HEK293T (cell line): ENCODE measurements around the gene TAF4B.

Source experiments
- CTCF ChIA-PET: fragments of 350-600 bp; formaldehyde crosslinking; extraction: SDS; loops from one replicate; lab custom pipeline; 2021; ENCODE audit warnings: antibody characterized with exemption, inconsistent platforms; lab: Yijun Ruan, JAX
- POLR2A ChIA-PET: fragments of 350-600 bp; formaldehyde crosslinking; extraction: SDS; loops from one replicate; lab custom pipeline; 2020; ENCODE audit warnings: antibody characterized with exemption, inconsistent platforms; lab: Yijun Ruan, JAX
- DNase-seq: peaks from one replicate; pipeline ENCODE4 v3.0.0; 2012; ENCODE audit warnings: mixed read lengths; ENCODE audit errors: extremely low spot score
- ARNT ChIP-seq: fragments of 450-650 bp; IDR thresholded peaks from 2 replicates; pipeline ENCODE4 v1.6.1; 2017; ENCODE audit warnings: mild to moderate bottlenecking
- BHLHE40 ChIP-seq: fragments of 450-650 bp; IDR thresholded peaks from 2 replicates; pipeline ENCODE4 v1.6.1; 2016; ENCODE audit warnings: mild to moderate bottlenecking, moderate library complexity, borderline replicate concordance
- CTBP1 ChIP-seq: fragments of 450-650 bp; IDR thresholded peaks from 2 replicates; pipeline ENCODE4 v1.6.1; 2016; ENCODE audit warnings: borderline replicate concordance
- ELF4 ChIP-seq: fragments of 450-650 bp; IDR thresholded peaks from 2 replicates; pipeline ENCODE4 v1.6.1; 2017; ENCODE audit warnings: antibody characterized with exemption
- FOXA1 ChIP-seq: fragments of 450-650 bp; IDR thresholded peaks from 2 replicates; pipeline ENCODE4 v1.6.1; 2016; ENCODE audit warnings: mild to moderate bottlenecking
- FOXK2 ChIP-seq: fragments of 450-650 bp; IDR thresholded peaks from 2 replicates; pipeline ENCODE4 v1.6.1; 2016; ENCODE audit warnings: mild to moderate bottlenecking
- FOXM1 ChIP-seq: fragments of 450-650 bp; IDR thresholded peaks from 2 replicates; pipeline ENCODE4 v1.6.1; 2017; ENCODE audit warnings: mild to moderate bottlenecking, borderline replicate concordance
- HDGF ChIP-seq: fragments of 450-650 bp; IDR thresholded peaks from 2 replicates; pipeline ENCODE4 v1.6.1; 2017; ENCODE audit warnings: antibody characterized with exemption, borderline replicate concordance
- L3MBTL2 ChIP-seq: fragments of 450-650 bp; conservative IDR thresholded peaks from 2 replicates; pipeline ENCODE4 v1.6.1; 2016; ENCODE audit warnings: mild to moderate bottlenecking
- LEF1 ChIP-seq: fragments of 450-650 bp; IDR thresholded peaks from 2 replicates; pipeline ENCODE4 v1.6.1; 2017; ENCODE audit warnings: mild to moderate bottlenecking, borderline replicate concordance
- NFRKB ChIP-seq: fragments of 450-650 bp; IDR thresholded peaks from 2 replicates; pipeline ENCODE4 v1.6.1; 2016; ENCODE audit warnings: mild to moderate bottlenecking, moderate library complexity
- SP1 ChIP-seq: fragments of 450-650 bp; IDR thresholded peaks from 2 replicates; pipeline ENCODE4 v1.6.1; 2017
- SUZ12 ChIP-seq: fragments of 450-650 bp; IDR thresholded peaks from 2 replicates; pipeline ENCODE4 v1.6.1; 2016; ENCODE audit warnings: mild to moderate bottlenecking
- TARDBP ChIP-seq: fragments of 450-650 bp; IDR thresholded peaks from 2 replicates; pipeline ENCODE4 v1.6.1; 2016
- ZNF384 ChIP-seq: fragments of 450-650 bp; IDR thresholded peaks from 2 replicates; pipeline ENCODE4 v1.6.1; 2016
- TF ChIP-seq, protein P1 (sequence below): fragments of 450-650 bp; IDR thresholded peaks from 2 replicates; pipeline ENCODE4 v1.6.1; 2016

TAF4B gene

DNA sequence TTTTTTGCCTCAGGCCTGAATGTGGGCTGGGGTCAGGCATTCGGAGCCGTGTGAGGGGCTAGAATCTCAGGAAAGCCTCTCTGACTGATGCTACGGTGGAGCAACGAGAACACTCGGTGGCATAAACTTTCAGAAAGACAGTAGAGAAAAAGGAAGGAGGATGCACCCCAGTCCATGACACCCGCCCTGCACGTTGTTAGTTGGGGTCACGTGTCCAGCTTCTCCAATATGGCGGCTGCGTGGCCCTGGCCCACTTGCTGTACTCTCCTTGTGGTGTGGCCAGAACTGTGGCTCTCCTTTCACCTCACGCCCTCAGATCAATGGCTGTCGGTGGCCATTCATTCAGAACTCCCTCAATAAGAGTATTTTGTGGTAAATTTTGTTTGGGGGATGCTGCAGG, 190.9 kb downstream of the TAF4B start:
- no peak for TF ChIP-seq ARNT
- TF ChIP-seq SP1, result no peak
- ChIA-PET CTCF (no interaction called here), POLR2A (interaction anchor here (0.9 kb wide), 1 partner anchor 240 kb away, joined by 3 read pairs; no protein-coding TSS in a partner anchor)
- no peak for DNase-seq

DNA sequence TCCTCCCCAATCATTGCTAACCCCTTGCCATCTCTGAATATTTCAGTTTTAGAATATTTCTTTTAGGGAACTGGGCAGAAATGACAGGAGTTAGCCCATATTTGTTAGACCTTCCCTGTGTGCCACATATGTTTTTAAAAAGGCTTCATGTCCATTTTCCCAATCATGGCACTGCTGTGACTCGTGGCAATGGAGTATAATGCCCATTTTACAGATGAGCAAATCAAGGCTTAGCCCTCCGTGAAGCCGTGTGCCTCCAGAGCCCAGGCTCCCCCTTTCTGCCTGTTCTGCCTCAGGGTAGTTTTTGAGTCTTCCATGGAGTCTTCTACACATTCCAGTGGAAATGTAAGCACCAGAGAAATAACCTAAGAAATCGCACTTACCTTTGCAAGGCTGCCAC, 192.0 kb downstream of the TAF4B start:
- TF ChIP-seq CTBP1, result no peak
- TF ChIP-seq, protein P1, sequence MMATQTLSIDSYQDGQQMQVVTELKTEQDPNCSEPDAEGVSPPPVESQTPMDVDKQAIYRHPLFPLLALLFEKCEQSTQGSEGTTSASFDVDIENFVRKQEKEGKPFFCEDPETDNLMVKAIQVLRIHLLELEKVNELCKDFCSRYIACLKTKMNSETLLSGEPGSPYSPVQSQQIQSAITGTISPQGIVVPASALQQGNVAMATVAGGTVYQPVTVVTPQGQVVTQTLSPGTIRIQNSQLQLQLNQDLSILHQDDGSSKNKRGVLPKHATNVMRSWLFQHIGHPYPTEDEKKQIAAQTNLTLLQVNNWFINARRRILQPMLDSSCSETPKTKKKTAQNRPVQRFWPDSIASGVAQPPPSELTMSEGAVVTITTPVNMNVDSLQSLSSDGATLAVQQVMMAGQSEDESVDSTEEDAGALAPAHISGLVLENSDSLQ, result no peak
- no peak for TF ChIP-seq FOXA1
- no peak for TF ChIP-seq ZNF384
- TF ChIP-seq ARNT, result no peak
- no peak for TF ChIP-seq LEF1
- no peak for TF ChIP-seq BHLHE40
- no peak for TF ChIP-seq SP1
- TF ChIP-seq FOXM1, result no peak
- no peak for TF ChIP-seq L3MBTL2
- TF ChIP-seq ELF4, result no peak
- DNase-seq, result no peak
- ChIA-PET CTCF (no interaction called here), POLR2A (no interaction called here)

DNA sequence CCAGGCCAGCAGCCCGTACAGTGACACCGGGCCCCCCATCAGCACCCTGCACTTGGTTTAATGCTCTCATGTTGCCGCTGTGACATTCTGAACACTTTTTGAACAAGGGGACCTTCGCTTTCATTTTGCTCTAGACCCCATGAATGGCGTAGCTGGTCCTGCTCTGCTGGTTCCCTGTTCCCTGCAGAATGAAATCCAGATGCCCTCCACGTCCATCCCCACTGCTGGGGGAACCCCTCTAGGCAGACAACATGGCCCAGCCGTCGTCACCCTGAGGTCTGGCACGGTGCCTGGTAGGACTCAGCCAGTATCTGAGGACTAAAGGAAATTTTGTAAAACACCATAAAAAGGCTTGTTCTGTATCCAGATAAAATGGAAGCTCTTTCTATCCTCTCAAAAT, 193.5 kb downstream of the TAF4B start:
- ChIA-PET CTCF (interaction anchor here (0.5 kb wide), 1 partner anchor 384 kb away, joined by 3 read pairs; no protein-coding TSS in a partner anchor), POLR2A (no interaction called here)
- DNase-seq, result no peak
- TF ChIP-seq SP1, result no peak

DNA sequence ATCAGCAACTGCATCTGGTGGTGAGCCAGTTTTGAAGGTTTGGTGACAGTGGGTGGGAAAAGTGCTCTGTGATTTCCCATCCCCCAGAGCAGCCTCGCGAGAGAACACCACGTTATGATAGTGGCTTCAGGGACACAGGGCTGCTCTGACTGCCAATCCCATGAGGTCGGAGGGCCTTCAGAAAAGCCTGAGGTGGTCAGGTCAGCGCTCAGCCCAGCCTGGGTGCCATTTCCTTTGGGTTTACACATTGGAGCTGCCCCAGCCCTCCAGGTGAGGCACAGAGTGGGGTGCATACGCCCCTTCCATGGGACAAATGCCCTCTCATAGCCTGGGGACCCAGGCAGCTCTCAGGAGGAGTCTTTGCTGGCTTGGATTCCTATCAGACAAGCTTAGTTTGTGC, 195.3 kb downstream of the TAF4B start:
- POLR2A ChIA-PET, result no interaction called here
- TF ChIP-seq L3MBTL2 (no peak), ARNT (no peak), ELF4 (no peak), SUZ12 (no peak), CTBP1 (no peak), FOXA1 (no peak), TARDBP (no peak), HDGF (no peak), BHLHE40 (no peak), FOXM1 (no peak), LEF1 (no peak), FOXK2 (no peak), NFRKB (no peak), ZNF384 (no peak), SP1 (no peak)
- TF ChIP-seq, protein P1, result no peak
- CTCF ChIA-PET, result no interaction called here
- no peak for DNase-seq

DNA sequence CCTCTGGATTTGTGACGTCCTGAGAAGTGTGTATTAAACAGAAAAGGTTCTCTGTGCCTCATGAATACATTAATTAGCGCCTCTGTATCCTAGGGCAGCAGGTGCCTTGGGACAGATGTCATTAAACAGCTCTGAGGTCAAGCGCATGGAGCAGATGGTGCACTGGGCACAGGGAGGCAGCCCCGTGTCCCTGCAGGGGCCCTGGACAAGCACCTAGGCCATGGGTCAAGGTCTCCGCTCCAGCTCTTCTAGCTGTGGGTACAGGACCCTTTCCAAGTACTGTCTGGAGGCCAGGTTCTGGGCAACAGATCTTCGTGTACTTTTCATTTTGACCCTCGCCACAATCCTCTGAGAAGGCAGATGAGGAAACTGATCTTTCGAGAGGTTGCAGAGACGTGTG, 195.7 kb downstream of the TAF4B start:
- ChIA-PET POLR2A (no interaction called here), CTCF (no interaction called here)
- TF ChIP-seq TARDBP (no peak), BHLHE40 (no peak), SP1 (no peak), L3MBTL2 (no peak), LEF1 (no peak), ARNT (no peak), FOXA1 (no peak), CTBP1 (no peak), ELF4 (no peak)
- no peak for DNase-seq

DNA sequence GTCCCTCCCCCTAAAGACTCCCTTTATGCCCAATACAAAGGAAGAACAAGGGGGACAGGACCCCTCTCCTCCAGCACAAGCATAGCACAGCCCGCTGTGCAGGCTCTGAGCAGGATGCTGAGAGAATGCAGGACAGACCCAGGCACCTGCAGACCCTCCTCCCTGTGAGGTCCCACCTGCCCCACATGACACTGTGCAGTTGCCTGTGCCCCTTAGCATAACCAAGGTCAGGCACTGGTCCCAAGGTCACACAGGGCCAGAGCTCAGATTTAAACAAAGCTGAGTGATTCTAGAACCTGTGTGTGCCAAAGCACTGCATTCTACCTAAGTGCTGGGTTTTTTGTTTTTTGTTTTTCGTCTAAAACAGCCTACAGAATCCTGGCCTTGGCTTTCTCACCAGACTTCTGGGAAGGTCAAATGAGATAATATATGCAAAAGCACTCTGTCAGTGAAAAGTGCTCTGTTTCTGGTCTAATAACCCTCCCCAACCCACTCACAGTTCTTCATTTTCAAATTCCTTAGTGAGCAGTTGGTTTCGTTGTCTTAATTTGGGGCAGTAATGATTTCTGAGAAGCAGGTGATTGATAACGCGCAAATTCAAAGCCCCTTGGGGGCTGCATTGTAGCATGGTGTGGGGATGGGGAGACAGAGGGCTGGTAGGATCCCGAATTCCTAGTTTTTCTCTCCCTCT, 196.4 kb downstream of the TAF4B start:
- POLR2A ChIA-PET, result no interaction called here
- no peak for TF ChIP-seq HDGF
- no peak for TF ChIP-seq ELF4
- no peak for TF ChIP-seq ZNF384
- TF ChIP-seq L3MBTL2, result no peak
- TF ChIP-seq, protein P1, result no peak
- no peak for TF ChIP-seq SP1
- TF ChIP-seq TARDBP, result no peak
- no peak for TF ChIP-seq BHLHE40
- no peak for TF ChIP-seq CTBP1
- TF ChIP-seq FOXA1, result no peak
- DNase-seq, result no peak
- CTCF ChIA-PET, result interaction anchor here (1.2 kb wide), 1 partner anchor 17 kb away, joined by 4 read pairs; no protein-coding TSS in a partner anchor

DNA sequence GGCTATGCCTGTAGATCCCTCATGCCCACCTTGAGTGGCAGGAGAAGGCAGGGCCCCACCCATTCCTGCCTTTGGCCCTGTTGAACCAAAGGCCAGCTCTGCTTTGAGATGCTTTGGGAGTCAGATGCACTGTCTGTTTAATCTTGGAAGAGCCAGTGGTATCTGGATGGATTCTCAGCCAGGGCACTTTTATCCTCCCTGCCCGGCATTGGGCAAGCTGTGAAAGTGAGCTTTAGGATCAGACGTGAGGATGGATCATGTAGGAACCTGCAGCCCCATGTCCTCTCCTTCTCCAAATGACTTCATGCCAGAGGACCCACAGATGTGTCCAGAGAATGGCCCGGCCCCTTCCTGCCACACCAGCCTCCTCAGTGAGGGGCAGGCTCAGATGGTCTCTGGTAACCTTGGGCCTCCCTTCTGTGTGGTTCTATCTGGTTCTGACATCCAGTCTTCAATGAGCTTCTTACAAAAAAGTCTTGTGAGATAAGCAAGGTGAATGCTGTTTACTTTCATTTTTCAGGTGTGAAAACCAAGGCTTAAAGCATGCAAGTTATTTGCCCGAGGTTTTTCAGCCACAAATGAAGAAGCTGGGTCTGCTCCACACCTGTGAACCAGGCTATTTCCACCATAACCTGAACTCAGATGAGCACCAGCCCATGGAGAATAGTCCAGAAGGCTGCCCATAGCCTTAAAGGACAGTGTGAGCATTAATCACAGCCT, 198.3 kb downstream of the TAF4B start:
- CTCF ChIA-PET, result no interaction called here

More for the DNA sequence above, 198.3 kb downstream of the TAF4B start:
- POLR2A ChIA-PET, result no interaction called here
- no peak for DNase-seq
- TF ChIP-seq ZNF384 (no peak), CTBP1 (no peak), BHLHE40 (no peak), SUZ12 (no peak), FOXM1 (no peak), FOXA1 (no peak), NFRKB (no peak), ARNT (no peak)
